ENCODE results near the gene KLHL22.
A peak's percentile ranks its signal among the peaks of the same experiment; 100 is the strongest.

KLHL22 gene

DNA sequence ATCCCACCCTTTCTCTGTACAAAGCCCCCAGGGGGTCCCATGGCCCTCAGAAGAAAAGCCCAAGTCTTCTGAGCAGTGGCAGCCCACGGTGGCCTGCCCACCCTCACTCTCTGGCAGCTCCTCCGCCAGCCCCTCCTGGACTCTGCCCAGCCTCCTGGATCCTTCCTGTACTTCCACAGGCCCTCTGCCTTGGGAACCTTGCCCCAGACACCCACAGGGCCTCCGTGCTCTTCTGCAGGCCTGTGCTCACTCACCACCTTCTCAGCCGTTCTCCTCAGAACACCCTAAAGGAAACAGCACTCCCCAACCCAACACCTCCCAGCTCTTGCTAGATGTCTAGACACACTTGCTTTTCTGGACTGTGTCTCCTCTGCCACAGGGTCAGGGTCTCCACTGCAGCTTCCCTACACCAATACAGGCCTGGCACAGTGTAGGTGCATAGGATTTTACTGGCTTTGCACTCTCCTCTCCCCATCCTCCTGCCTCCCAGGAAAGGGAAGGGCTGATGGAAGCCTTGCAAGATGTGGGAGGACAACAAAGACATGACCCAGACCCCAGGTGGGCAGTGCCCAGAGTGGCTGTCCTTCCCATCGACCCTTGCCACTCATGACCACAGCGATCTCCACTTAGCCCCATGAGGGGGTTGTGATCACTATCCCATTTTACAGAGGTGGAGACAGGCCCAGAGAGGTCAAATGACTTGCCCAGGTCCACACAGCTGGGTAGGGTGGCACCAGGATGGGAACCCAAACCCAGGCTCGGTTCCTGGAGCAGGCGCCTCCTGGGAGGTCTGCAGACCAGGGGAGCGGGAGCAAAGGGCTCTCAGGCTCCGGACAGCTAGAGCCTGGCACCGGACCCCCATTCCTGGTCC lies 59.9 kb downstream of the KLHL22 start:
- peaks cover 84% of the 10 kb centered on the region for H3K27me3 Mint-ChIP-seq (ENCODE audit: low read depth, poor library complexity)
- H3K4me1 Mint-ChIP-seq = peaks cover 36% of the 10 kb centered on the region
- H3K9me3 Mint-ChIP-seq = no peaks in the 10 kb centered on the region
- DNase-seq = no peak
- peak overlapping the region; percentile 56 for H3K4me3 Mint-ChIP-seq
- H3K27ac Mint-ChIP-seq = no peak overlapping the region
- TF ChIP-seq, protein P1, sequence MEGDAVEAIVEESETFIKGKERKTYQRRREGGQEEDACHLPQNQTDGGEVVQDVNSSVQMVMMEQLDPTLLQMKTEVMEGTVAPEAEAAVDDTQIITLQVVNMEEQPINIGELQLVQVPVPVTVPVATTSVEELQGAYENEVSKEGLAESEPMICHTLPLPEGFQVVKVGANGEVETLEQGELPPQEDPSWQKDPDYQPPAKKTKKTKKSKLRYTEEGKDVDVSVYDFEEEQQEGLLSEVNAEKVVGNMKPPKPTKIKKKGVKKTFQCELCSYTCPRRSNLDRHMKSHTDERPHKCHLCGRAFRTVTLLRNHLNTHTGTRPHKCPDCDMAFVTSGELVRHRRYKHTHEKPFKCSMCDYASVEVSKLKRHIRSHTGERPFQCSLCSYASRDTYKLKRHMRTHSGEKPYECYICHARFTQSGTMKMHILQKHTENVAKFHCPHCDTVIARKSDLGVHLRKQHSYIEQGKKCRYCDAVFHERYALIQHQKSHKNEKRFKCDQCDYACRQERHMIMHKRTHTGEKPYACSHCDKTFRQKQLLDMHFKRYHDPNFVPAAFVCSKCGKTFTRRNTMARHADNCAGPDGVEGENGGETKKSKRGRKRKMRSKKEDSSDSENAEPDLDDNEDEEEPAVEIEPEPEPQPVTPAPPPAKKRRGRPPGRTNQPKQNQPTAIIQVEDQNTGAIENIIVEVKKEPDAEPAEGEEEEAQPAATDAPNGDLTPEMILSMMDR (IDR thresholded peaks at IDR 0.05) = no peak
- H3K36me3 Mint-ChIP-seq (ENCODE audit: low read depth) = peaks cover 4% of the 10 kb centered on the region

DNA sequence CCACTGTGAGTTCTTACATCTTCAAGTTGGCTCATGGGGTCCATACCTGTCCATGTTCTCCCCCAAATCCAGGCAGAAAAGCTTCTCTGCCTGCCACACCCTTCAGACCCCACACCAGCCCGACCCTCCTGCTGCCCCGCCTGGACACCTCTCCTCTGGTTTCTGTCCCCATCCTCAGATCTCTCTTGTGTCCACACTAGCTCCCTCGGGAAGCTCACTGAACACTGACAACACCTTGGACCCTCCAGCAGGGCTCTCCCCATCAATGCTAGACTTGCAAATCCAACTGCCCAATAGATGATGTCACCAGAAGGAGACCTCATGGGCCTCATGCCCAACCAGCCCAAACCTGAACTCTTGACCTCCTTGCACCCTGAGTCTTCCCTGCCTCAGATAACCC lies 60.8 kb downstream of the KLHL22 start:
- no peak for DNase-seq
- H3K9me3 Mint-ChIP-seq = no peaks in the 10 kb centered on the region
- H3K4me1 Mint-ChIP-seq = peaks cover 36% of the 10 kb centered on the region
- no peak overlapping the region for H3K27ac Mint-ChIP-seq
- H3K36me3 Mint-ChIP-seq (ENCODE audit: low read depth) = peaks cover 4% of the 10 kb centered on the region
- H3K4me3 Mint-ChIP-seq = peak overlapping the region; percentile 44
- TF ChIP-seq, protein P1 (IDR thresholded peaks at IDR 0.05) = no peak
- peaks cover 86% of the 10 kb centered on the region for H3K27me3 Mint-ChIP-seq (ENCODE audit: low read depth, poor library complexity)

DNA sequence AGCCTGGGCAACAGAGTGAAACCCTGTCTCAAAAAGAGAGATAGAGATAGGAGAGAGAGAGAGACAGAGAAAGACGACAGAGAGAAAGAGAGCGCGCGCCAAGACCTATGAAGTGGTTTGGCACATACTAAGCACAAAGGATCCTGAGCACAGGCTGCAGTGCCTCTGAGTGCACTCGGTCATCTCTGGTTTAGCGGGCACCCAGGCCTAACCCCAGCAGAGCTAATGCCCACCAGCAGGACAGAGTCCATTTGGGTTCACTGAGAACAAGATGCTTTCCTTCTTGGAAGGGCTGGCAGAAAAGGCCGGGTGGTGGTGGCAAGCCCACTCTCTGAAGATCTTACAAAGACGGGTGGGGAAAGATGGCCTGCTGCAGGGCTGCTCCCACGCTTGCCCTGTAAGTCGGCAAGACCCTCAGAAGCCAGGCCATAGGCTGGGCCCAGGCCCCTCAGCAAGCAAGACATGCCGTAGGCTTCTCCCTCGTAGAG lies 61.3 kb downstream of the KLHL22 start:
- no peak overlapping the region for H3K27ac Mint-ChIP-seq
- TF ChIP-seq, protein P1 (IDR thresholded peaks at IDR 0.05) = no peak
- H3K4me1 Mint-ChIP-seq = peaks cover 33% of the 10 kb centered on the region
- no peaks in the 10 kb centered on the region for H3K9me3 Mint-ChIP-seq
- H3K36me3 Mint-ChIP-seq (ENCODE audit: low read depth) = peaks cover 4% of the 10 kb centered on the region
- H3K27me3 Mint-ChIP-seq (ENCODE audit: low read depth, poor library complexity) = peaks cover 87% of the 10 kb centered on the region
- DNase-seq = no peak
- no peak overlapping the region for H3K4me3 Mint-ChIP-seq

DNA sequence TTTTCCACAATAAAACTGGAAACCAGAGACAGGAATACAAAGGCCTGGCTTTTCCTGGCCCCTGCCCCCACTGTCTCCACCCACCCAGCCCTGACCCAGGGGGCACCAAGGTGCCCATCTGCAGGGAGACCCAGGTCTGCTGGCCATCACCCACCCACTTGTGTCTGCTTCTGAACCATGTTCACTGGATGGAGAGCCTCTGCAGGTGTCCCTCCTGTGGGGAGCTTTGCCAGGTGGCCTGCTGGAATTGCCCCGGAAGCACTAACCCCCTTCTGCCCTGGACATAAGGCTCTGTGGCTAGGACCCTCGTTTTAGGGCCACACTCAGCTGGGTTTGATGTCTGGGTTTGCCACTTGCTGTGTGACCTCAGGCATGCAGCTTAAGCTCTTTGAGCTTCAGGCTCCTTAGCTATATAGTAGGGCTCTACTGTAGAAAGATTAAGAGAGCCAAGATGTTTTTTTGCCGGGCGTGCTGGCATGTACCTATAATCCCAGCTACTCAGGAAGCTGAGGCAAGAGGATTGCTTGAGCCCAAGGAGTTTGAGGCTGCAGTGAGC lies 61.8 kb downstream of the KLHL22 start:
- Mint-ChIP-seq H3K9me3 (no peaks in the 10 kb centered on the region), H3K4me3 (no peak overlapping the region), H3K27ac (no peak overlapping the region), H3K4me1 (peaks cover 36% of the 10 kb centered on the region), H3K36me3 (ENCODE audit: low read depth) (peaks cover 8% of the 10 kb centered on the region), H3K27me3 (ENCODE audit: low read depth, poor library complexity) (peaks cover 87% of the 10 kb centered on the region)
- TF ChIP-seq, protein P1 (IDR thresholded peaks at IDR 0.05) = no peak
- DNase-seq = no peak

- peaks cover 87% of the 10 kb centered on the region for H3K27me3 Mint-ChIP-seq (ENCODE audit: low read depth, poor library complexity)
- H3K4me3 Mint-ChIP-seq = no peak overlapping the region
- H3K27ac Mint-ChIP-seq = no peak overlapping the region
- H3K36me3 Mint-ChIP-seq (ENCODE audit: low read depth) = peaks cover 9% of the 10 kb centered on the region
- no peak for DNase-seq
- H3K9me3 Mint-ChIP-seq = no peaks in the 10 kb centered on the region
- peaks cover 31% of the 10 kb centered on the region for H3K4me1 Mint-ChIP-seq
- TF ChIP-seq, protein P1 (IDR thresholded peaks at IDR 0.05) = no peak
Measured at GRCh38 chr22:20433191-20433590, 62.4 kb downstream of the KLHL22 start.
